Adrenal gland (tissue), 5 donors: ENCODE measurements around the gene SLC13A4.

ENCODE experiments used
- CTCF ChIP-seq, 6 experiments: fragments of 450-650 bp in 4 of 6; fragments of 200-600 bp in 2 of 6; sonication (generic) in 1 of 6; IDR thresholded peaks; 1 replicate in 5 of 6; 2 replicates in 1 of 6; pipeline versions ENCODE4 v1.5.1 to v1.8.0; 2016 to 2021; ENCODE audit warnings: antibody characterized with exemption in 6 of 6, mild to moderate bottlenecking in 2 of 6, moderate library complexity in 1 of 6
- POLR2A ChIP-seq, 2 donors: fragments of 450-650 bp; IDR thresholded peaks; one replicate each; pipeline ENCODE4 v1.6.1; 2017; ENCODE audit warnings: antibody characterized with exemption in 2 of 2, mild to moderate bottlenecking in 2 of 2, moderate library complexity in 1 of 2
- donor health status: DM: no; HTN: no; CAD: no.

- TF ChIP-seq POLR2A (IDR thresholded peaks at IDR 0.05) (no peak), CTCF (IDR thresholded peaks at IDR 0.05) (no peak)
Observed at GRCh38 chr7:135659159-135659846, 68.7 kb downstream of the SLC13A4 start.
